GM19468 (cell line): ENCODE data around the gene INSIG1.

ENCODE experiments used
- ATAC-seq: cut with Tn5 transposase; IDR thresholded peaks from one replicate; pipeline ENCODE4 v1.9.1; 2021; ENCODE audit warnings: mild to moderate bottlenecking, moderate library complexity, moderate number of reproducible peaks; ENCODE audit not compliant: unreplicated experiment; ENCODE audit errors: extremely low read depth

Gene INSIG1

GRCh38 chr7:155265144-155265543 lies 32.5 kb upstream of the INSIG1 start:
- no peak for ATAC-seq

GRCh38 chr7:155265961-155266360 lies 31.7 kb upstream of the INSIG1 start:
- ATAC-seq: no peak

- no peak for ATAC-seq
Measured at GRCh38 chr7:155266440-155266839, 31.2 kb upstream of the INSIG1 start.

GRCh38 chr7:155267023-155267422 lies 30.7 kb upstream of the INSIG1 start:
- no peak for ATAC-seq

GRCh38 chr7:155267436-155267835 lies 30.2 kb upstream of the INSIG1 start:
- no peak for ATAC-seq

- no peak for ATAC-seq
Measured at GRCh38 chr7:155268211-155268610, 29.5 kb upstream of the INSIG1 start.

- no peak for ATAC-seq
Measured at GRCh38 chr7:155268921-155269650, 28.6 kb upstream of the INSIG1 start.

GRCh38 chr7:155269766-155270585 lies 27.7 kb upstream of the INSIG1 start:
- ATAC-seq: no peak

GRCh38 chr7:155270861-155271260 lies 26.8 kb upstream of the INSIG1 start:
- ATAC-seq: no peak

- ATAC-seq: no peak
Measured at GRCh38 chr7:155274633-155275355, 22.9 kb upstream of the INSIG1 start.

GRCh38 chr7:155276042-155276799 lies 21.5 kb upstream of the INSIG1 start:
- no peak for ATAC-seq

- ATAC-seq: no peak
Measured at GRCh38 chr7:155276800-155277375, 20.8 kb upstream of the INSIG1 start.

- no peak for ATAC-seq
Measured at GRCh38 chr7:155277385-155277994, 20.2 kb upstream of the INSIG1 start.

GRCh38 chr7:155278921-155279320 lies 18.8 kb upstream of the INSIG1 start:
- ATAC-seq: no peak

GRCh38 chr7:155279787-155280445 lies 17.8 kb upstream of the INSIG1 start:
- ATAC-seq: no peak

GRCh38 chr7:155280446-155281397 lies 17.0 kb upstream of the INSIG1 start:
- ATAC-seq: no peak

GRCh38 chr7:155281398-155281969 lies 16.2 kb upstream of the INSIG1 start:
- no peak for ATAC-seq
